ENCODE data around the gene PODNL1. TPM values are rescaled to one million over a fixed set of nuclear protein-coding genes. Genes with fewer than 3 reads are reported as not detected.
"Not testable (repeated sequence)": the region's sequence is repeated elsewhere in the genome, so short reads cannot be mapped to it uniquely, and the experiment has no call there.

The PODNL1 gene
- total RNA-seq, 1 donor from 2014 or later: not detected

DNA sequence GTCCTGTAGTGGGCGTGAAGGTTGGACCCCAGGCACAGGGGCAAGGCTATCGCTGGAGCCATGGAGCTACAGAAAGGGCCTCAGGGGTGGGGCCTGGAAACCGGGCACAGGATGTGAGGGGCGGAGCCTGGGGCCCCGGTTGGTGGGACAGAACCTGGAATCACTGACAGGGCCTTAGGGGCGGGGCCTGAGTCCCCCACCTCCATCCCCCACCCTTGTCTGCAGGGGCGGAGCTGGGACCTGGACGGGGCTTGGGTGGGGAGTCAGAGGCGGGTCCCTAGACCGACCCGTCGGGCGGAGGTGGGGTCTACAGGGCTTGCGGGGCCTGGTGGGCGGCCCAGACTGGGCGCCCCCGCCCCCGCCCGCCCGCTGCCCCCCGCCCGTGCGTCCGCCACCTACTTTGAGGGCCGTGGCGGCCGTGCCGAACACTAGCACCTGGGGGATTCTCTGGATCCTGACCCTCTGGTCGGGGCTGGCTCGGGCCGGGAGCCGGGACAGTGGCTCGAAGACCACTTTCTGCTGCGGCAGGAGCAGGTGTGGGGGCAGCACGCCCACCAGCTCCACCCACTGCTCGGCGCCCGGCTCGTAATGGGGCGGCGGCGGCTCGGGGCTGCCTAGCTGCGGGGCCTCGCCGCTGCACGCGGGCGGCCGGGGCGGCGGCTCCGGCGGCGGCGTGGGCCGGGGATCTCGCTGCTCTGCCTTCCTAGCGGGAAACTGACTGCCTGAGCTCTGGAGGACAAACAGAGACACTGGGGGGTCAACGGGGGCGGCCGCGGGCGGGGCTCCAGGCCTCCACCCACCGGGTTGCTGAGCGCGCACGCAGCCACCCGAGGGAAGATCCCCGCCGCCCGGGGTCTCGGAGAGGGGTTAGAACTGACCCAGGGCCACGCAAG is 40.4 kb upstream of the PODNL1 start:
- no peaks in the 10 kb centered on the region for H3K27me3 ChIP-seq (ENCODE audit: control insufficient read depth, insufficient read depth, low read length)
- peak overlapping the region; percentile 34 for H3K4me3 ChIP-seq (ENCODE audit: low read depth, low read length)
- FAIRE-seq (no peak), DNase-seq (ENCODE audit: low read depth) (peak; percentile 53)
- H3K36me3 ChIP-seq (ENCODE audit: control insufficient read depth, insufficient read depth, low read length): peaks cover 5% of the 10 kb centered on the region
- TF ChIP-seq, protein P1, sequence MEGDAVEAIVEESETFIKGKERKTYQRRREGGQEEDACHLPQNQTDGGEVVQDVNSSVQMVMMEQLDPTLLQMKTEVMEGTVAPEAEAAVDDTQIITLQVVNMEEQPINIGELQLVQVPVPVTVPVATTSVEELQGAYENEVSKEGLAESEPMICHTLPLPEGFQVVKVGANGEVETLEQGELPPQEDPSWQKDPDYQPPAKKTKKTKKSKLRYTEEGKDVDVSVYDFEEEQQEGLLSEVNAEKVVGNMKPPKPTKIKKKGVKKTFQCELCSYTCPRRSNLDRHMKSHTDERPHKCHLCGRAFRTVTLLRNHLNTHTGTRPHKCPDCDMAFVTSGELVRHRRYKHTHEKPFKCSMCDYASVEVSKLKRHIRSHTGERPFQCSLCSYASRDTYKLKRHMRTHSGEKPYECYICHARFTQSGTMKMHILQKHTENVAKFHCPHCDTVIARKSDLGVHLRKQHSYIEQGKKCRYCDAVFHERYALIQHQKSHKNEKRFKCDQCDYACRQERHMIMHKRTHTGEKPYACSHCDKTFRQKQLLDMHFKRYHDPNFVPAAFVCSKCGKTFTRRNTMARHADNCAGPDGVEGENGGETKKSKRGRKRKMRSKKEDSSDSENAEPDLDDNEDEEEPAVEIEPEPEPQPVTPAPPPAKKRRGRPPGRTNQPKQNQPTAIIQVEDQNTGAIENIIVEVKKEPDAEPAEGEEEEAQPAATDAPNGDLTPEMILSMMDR (IDR thresholded peaks at IDR 0.05; ENCODE audit: insufficient read depth, low read length, severe bottlenecking): no peak

GRCh38 chr19:13977803-13978202 is 39.6 kb upstream of the PODNL1 start:
- peaks cover 5% of the 10 kb centered on the region for H3K36me3 ChIP-seq (ENCODE audit: control insufficient read depth, insufficient read depth, low read length)
- no peak for FAIRE-seq
- H3K4me3 ChIP-seq (ENCODE audit: low read depth, low read length): no peak overlapping the region
- H3K27me3 ChIP-seq (ENCODE audit: control insufficient read depth, insufficient read depth, low read length): no peaks in the 10 kb centered on the region
- TF ChIP-seq, protein P1 (IDR thresholded peaks at IDR 0.05; ENCODE audit: insufficient read depth, low read length, severe bottlenecking): no peak
- no peak for DNase-seq (ENCODE audit: low read depth)

DNA sequence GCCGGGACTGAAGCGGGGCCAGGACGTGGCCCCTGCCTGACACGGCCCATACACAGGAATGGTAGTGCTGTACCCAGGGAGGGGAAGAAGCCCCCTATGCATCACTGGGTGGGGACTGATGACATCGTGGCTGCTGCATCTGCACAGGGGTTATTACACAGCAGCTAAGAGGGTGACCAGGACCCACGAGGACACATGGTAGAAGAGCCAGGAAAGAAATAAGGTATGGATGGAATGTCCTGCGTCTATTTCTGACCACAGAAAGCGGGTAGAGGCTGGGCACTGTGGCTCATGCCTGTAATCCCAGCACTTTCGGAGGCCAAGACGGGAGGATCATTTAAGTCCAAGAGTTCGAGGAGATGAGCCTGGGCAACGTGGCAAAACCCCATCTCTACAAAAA is 38.2 kb upstream of the PODNL1 start:
- no peak overlapping the region for H3K4me3 ChIP-seq (ENCODE audit: low read depth, low read length)
- no peak for FAIRE-seq
- H3K36me3 ChIP-seq (ENCODE audit: control insufficient read depth, insufficient read depth, low read length): peaks cover 4% of the 10 kb centered on the region
- no peaks in the 10 kb centered on the region for H3K27me3 ChIP-seq (ENCODE audit: control insufficient read depth, insufficient read depth, low read length)
- no peak for DNase-seq (ENCODE audit: low read depth)
- TF ChIP-seq, protein P1 (IDR thresholded peaks at IDR 0.05; ENCODE audit: insufficient read depth, low read length, severe bottlenecking): no peak

DNA sequence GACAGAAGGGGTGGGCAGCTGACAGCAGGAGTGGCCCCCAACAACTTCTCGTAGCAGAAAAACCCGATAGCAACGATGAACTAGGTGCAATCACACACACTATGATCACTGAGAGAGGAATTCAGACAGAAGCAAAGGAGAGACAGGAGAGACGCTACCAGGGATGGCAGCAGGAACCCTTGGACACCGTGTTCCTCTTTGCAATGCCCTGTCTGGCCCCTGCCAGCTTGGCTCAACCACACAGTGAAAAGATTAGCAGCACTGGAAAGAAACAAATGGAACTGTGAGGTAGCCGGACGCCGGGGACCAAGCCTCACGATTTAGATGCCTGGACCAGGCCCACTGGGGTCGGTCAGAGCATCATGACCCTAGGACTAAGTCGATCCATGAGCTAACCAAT is 37.7 kb upstream of the PODNL1 start:
- Histone ChIP-seq H3K36me3 (ENCODE audit: control insufficient read depth, insufficient read depth, low read length) (peaks cover 3% of the 10 kb centered on the region), H3K27me3 (ENCODE audit: control insufficient read depth, insufficient read depth, low read length) (no peaks in the 10 kb centered on the region), H3K4me3 (ENCODE audit: low read depth, low read length) (no peak overlapping the region)
- TF ChIP-seq, protein P1 (IDR thresholded peaks at IDR 0.05; ENCODE audit: insufficient read depth, low read length, severe bottlenecking): no peak
- DNase-seq (ENCODE audit: low read depth) (no peak), FAIRE-seq (peak; percentile 86)

DNA sequence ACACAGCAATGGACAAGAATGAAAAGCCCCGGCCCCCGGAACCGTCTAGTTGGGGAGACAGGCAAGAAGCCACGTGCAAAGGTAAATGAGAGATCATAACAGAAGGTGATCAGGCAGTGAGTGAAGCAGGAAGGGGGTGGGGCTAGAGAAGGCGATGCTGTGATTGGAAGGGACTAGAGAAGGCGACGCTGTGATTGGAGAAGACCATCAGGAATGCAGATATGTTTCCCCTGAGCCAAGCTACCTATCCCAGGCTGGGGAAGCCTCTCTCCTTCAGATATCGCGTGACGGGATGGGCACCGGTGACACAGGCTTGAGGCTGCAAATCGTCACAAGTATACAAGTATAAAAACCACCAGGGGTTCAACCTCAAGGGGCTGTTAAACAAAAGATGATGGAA is 35.9 kb upstream of the PODNL1 start:
- peak; percentile 93 for DNase-seq (ENCODE audit: low read depth)

GRCh38 chr19:13973479-13973878 is 35.3 kb upstream of the PODNL1 start:
- DNase-seq (ENCODE audit: low read depth); FAIRE-seq; H3K4me3 ChIP-seq (ENCODE audit: low read depth, low read length); H3K27me3 ChIP-seq (ENCODE audit: control insufficient read depth, insufficient read depth, low read length); H3K36me3 ChIP-seq (ENCODE audit: control insufficient read depth, insufficient read depth, low read length): not testable (repeated sequence)

More for the DNA sequence above, 35.9 kb upstream of the PODNL1 start:
- TF ChIP-seq, protein P1 (IDR thresholded peaks at IDR 0.05; ENCODE audit: insufficient read depth, low read length, severe bottlenecking): no peak
- Histone ChIP-seq H3K4me3 (ENCODE audit: low read depth, low read length) (no peak overlapping the region), H3K36me3 (ENCODE audit: control insufficient read depth, insufficient read depth, low read length) (peaks cover 2% of the 10 kb centered on the region), H3K27me3 (ENCODE audit: control insufficient read depth, insufficient read depth, low read length) (no peaks in the 10 kb centered on the region)
- FAIRE-seq: peak; percentile 99
